Hippocampal formation (tissue), 2 donors: ENCODE measurements around the gene SCGB2B2.
"Not testable (repeated sequence)": the region's sequence is repeated elsewhere in the genome, so short reads cannot be mapped to it uniquely, and the experiment has no call there.

Source experiments
- DNase-seq, 2 donors: peaks; one replicate each; lab custom pipeline; 2025; lab: John Stamatoyannopoulos, UW

The SCGB2B2 gene, protein sequence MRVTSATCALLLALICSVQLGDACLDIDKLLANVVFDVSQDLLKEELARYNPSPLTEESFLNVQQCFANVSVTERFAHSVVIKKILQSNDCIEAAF

DNA sequence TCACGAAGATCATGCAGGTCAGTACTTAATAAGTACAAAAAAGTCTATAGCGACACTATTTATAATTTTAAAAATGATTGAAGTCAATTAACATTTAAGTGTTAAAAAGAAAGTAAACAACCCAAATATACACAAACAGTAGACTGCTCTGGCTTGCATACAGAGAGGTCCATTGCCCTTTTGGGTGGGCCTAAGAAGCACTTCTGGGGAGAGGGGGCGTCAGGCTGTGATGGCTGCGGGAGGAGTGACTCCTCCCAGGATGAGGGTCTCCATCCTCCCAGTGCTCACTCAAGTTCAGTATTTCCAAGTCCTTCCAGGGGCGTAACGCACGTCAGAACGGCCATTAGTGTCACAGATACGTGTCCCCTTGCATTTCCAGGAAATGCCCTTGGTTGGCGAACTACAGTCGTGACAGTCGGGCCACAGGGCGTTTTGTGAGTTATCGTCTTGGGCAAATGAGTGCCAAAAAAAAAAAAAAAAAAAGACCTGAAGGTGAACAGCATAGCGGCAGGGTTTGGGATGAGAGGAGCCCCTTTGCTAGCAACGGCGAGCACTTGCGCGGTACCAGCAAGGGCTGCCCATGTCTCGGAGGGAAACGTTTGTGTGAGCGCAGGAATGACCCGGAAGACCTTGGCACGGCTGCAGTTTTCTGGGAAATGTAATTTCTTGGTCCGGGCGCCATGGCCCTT is at the start of gene SCGB2B2:
TSS of gene SCGB2B2 (minus strand) at position 463 of the 689 bp plus-strand sequence. CDS start 82,596 bp downstream, outside the sequence.
- DNase-seq = peak; percentile 94 to 95

- no peak for DNase-seq
Observed at GRCh38 chr19:34725400-34725799, 48.4 kb upstream of the SCGB2B2 start.

DNA sequence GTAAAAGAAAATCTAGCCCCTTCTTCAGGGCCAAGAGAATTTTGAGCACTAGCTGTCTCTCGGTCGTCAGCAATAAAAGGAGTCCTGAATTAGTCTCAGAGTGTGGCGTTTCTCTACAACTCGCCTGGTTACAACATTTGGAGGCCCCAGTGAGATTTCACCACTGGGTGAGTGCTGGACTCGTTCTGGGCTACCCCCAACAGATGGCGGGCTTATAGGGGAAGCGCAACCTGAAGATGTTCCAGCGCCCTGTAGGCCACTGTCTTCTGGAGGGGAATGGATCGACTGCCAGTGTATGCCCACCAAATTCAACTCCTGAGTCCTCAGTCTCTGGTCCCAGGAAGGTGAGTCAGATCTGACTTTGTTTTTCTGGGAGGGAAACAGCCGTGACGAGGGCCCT is 45.4 kb upstream of the SCGB2B2 start:
- no peak for DNase-seq

DNA sequence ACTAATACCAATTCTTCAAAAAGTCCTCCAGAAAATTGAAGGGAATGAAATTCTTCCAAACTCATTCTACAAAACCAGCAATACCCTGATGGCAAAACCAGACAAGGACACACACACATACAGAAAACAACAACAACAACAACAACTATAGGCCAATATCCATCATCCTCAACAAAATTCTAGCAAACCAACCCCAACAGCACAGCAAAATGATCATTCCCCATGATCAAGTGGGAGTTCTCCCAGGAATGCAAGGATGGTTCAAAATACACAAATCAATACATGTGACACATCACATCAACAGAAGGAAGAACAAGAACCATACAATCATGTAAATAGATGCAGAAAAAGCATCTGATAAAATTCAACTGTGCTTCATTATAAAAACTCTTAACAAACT is 38.4 kb upstream of the SCGB2B2 start:
- DNase-seq = no peak

GRCh38 chr19:34713262-34713637 is 36.3 kb upstream of the SCGB2B2 start:
- no peak for DNase-seq

- peak; percentile 25 to 60 for DNase-seq
Observed at GRCh38 chr19:34712395-34713261, 35.7 kb upstream of the SCGB2B2 start.

GRCh38 chr19:34711890-34712289 is 34.9 kb upstream of the SCGB2B2 start:
- no peak for DNase-seq

DNA sequence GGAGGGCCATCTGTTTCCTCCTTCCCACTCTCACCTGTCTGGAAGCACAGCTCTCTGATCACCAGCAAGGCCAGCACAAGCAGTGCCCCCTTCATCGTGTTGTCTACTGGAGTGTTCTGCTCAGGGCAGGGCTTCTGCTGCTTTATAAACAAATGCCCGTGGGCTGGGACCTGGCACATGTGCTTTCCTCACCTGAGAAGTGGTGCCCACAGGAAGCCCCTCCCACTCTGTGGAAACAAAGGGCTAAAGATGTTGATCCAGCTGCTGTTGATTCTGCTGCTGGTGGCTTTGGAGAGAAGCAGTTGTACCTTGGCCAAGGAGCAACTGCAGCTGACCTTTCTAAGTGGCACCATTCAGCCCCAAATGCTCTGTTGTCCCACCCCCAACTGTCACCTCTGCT is 30.7 kb upstream of the SCGB2B2 start:
- no peak for DNase-seq

DNA sequence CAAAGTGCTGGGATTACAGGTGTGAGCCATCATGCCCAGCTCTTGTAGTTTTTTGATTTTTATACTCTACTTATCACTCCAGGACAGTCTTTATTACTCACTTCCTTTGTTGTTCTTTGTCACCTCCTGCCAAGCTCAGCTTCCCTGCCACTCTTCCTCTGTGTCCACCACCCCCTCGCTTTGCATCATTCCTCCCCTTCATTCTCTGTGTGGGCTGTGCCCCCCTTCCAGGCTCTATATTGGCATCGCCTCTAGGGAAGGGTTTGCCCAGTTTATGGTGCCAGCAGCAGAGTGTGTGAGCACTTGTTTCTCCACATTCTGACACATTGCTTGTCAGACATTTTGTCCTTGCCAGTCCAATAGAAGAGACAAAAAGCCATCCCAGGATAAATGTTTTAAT is 15.6 kb upstream of the SCGB2B2 start:
- no peak for DNase-seq

GRCh38 chr19:34690372-34690771 is 13.4 kb upstream of the SCGB2B2 start:
- DNase-seq = no peak

GRCh38 chr19:34688592-34688991 is 11.6 kb upstream of the SCGB2B2 start:
- DNase-seq = no peak

DNA sequence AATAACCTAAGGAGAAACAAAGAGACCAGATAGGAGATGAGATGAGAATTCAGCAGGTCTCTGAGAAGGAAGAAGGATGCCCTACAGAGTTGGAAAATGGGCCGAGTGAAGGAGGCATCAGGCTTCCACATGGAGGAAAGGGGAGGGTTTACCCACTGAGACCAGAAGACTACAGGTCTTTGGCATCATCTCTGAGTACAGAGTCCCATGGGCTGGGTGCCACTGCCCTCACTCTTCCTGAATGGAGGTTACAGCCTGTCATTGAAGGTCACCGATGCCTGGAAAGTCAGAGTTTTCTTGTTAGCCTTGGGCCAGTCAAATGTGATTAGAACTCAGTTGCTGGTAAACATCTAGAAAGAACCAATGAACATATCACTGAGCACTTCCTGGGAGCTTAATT is 10.4 kb upstream of the SCGB2B2 start:
- no peak for DNase-seq

- no peak for DNase-seq
Observed at GRCh38 chr19:34686455-34686854, 9.5 kb upstream of the SCGB2B2 start.

DNA sequence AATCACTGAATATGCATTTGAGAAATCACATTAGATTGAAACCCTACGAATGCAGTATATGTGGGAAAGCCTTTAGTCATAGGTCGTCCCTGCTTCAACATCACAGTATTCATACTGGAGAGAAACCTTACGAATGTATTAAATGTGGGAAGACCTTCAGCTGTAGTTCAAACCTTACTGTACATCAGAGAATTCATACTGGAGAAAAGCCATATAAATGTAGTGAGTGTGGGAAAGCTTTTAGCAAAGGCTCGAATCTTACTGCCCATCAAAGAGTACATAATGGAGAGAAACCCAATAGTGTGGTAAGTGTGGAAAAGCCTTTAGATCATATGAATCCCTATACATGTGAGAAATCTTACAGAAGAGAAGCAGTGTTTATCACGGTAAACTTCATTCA is 8.3 kb upstream of the SCGB2B2 start:
- DNase-seq = not testable (repeated sequence)

GRCh38 chr19:34681478-34681877 is 4.5 kb upstream of the SCGB2B2 start:
- DNase-seq = no peak

GRCh38 chr19:34678421-34678820 is 1.5 kb upstream of the SCGB2B2 start:
- no peak for DNase-seq

DNA sequence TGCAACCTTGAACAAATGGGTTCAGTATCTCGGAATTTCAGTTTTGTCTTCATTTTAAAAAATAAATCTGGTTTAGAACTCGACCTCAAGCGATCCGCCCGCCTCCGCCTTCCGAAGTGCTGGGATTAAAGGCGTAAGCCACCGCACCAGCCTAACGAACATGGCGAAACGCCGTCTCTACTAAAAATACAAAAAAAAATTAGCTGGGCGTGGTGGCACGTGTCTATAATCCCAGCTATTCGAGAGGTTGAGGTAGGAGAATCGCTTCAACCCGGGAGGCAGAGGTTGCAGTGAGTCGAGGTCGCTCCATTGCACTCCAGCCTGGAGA is 1.1 kb upstream of the SCGB2B2 start:
- DNase-seq = no peak

DNA sequence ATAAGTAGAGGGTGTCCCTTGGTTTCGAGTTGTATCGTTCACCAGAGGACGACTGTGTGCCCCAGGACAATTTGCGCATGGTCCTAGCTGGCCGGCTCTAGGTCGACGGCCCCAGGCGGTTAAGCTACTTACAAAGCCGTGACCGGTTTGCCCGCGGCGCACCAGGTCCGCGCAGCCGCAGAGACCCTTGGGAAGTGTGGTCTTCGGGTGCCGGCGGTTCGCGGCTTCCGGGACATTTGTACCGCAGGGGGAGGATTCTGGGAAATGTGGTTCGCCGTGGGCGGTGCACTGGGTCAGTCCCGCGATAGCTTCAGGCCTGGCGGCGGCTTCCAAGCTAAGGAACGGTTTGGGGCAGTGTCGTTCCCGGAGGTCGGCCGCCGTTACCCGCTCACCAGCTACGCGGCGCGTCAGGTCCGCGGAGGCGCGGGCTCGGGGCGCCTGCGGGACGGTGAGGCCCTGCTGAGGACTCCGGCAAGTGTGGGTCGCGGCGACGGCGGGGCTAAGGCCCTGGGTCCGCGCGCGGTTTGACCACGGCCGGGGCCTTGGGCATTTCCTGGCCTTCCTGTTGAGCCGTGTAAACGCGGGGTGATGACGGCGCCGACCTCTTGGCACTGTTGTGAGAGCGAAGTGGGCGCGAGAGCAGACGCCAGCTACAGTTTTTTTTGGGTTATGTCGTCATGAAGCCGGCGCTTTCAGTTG is 576 bp upstream of the SCGB2B2 start, which contains the start of gene ZNF302:
TSS of gene ZNF302 (plus strand) at position 293 of the 699 bp plus-strand sequence. CDS start 1,127 bp downstream, outside the sequence.
- peak; percentile 95 to 96 for DNase-seq

- DNase-seq = no peak
Observed at GRCh38 chr19:34675919-34676318, 1.0 kb downstream of the SCGB2B2 start.

- DNase-seq = no peak
Observed at GRCh38 chr19:34675250-34675649, 1.7 kb downstream of the SCGB2B2 start.

DNA sequence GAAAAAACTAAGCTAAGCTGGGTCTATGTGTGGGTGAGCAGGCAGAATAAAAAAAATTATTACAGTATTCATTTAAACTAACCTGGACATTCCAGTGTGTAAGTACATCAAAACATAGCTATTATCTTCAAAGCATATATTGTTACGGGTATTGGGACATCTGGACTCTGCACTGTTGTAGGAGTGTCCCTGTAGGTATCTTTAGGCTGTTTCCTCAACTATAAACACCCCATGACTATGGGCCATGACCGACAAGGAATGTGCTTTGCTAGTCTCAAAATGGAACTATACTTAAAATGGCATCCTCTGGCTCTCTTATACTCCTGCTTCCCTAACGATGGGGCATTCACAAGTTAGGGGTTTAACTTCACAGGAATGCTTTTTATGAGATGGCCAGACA is 3.4 kb downstream of the SCGB2B2 start:
- no peak for DNase-seq

DNA sequence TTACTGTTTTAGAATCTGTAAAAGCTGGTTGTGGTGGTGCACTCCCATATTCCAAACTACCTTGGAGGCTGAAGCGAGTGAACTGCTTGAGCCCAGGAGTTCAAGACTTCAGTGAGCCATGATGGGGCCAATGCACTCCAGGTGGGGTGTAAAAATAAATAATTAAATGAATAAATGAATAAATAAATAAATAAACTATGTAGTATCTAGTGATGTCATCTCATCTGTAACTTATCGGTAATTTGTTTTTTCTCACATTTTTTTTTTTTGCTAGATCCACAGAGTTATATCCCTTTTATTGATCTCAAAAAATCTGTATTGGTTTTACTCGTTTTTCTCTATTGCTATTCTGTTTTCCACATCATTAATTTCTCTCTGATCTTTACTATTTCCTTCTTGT is 5.0 kb downstream of the SCGB2B2 start:
- no peak for DNase-seq
